GM12801 (cell line): Measurements from ENCODE around the gene EPHA2.

Experiments used
- CTCF ChIP-seq: IDR thresholded peaks from one replicate; pipeline ENCODE4 v1.5.1; 2011; ENCODE audit warnings: control low read depth; ENCODE audit not compliant: insufficient read length; ENCODE audit errors: extremely low read depth

Gene EPHA2

DNA sequence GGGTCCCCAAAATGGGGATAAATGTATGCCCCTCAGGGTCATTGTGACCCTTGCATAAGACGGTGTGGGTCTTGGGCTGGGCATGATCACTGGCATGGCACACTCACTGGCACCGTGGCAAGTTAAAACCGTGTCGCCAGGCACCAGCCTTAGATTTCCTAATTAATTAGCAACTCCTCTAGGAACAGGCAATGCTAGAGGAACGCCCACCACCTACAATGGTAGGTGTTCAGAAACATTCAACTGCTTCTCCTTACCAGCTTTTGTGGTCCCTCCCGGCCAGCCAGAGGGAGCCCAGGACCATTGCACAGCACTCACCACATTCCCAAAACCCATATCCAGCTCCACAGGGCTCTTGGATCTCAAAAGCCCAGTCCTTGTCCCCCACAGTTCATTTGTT, 36.4 kb downstream of the EPHA2 start:
- TF ChIP-seq CTCF: no peak

DNA sequence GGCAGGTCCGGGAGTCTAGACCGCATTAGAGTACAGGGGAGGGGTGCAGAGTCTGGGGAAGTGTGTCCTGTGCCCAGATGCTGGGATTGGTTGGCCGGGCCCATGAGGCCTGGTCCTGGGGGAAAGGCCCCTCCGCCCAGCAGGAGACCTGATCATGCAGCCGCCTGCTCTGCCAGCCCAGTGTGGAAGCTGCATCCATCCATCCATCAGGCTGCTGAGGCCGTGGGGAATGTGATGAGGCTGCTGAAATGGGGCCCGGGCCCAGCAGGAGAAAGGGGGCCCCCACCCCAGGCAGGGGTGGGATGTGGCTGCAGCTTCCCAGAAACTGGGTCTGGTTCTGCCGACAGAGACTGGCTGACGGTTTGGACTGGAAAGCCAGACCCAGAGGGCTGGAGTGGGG, 37.2 kb downstream of the EPHA2 start:
- no peak for TF ChIP-seq CTCF

DNA sequence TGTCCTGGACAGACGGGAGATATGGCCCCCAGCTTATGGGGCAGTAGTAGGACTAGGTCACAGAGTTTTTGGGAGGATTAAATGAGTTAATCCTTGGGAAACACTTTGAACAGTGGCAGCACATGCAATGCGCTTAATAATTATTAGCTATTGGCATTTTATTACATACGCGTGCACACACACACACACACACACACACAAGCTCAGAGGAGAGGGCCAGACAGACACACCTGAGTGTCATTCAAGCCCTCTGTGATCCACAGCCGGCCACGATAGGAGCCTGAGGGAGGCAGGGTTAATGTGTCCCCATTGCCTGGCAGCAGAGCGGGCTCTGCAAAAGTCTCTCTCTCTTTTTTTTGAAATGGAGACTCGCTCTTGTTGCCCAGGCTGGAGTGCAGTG, 37.9 kb downstream of the EPHA2 start:
- no peak for TF ChIP-seq CTCF

GRCh38 chr1:16117369-16117768, 38.5 kb downstream of the EPHA2 start:
- TF ChIP-seq CTCF: no peak

- no peak for TF ChIP-seq CTCF
These were observed 39.2 kb downstream of the EPHA2 start for GRCh38 chr1:16116625-16117024.

DNA sequence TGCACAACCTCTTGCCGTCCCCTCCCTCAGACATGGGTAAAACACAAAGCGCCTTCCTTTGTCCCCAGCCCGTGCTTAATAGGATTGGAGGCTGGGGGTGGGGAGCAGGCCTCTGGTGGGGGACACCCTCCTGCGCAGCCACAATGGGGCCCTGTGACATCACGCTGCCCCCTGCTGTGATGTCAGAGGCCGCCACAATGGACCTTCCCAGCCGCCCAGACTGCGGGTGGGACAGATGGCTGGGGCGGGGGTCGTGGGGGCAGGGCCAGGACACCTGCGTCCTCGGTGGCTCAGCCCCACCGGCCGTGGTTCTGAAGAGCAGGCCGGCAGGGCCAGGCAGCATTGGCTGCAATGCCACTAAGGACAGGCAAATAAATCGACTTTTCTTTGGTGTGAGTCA, 39.9 kb downstream of the EPHA2 start:
- TF ChIP-seq CTCF: no peak

- TF ChIP-seq CTCF: no peak
These were observed 40.3 kb downstream of the EPHA2 start for GRCh38 chr1:16115468-16115983.
